VCaP (cell line): ENCODE data around the gene KIAA1671.

Source experiments
- H3K27ac ChIP-seq: fragments of 450-650 bp; 2 replicates; pipeline ENCODE4 v1.5.1; 2017
- TF ChIP-seq, protein P1 (sequence below): fragments of 450-650 bp; conservative IDR thresholded peaks from 2 replicates; pipeline ENCODE4 v1.5.1; 2017; ENCODE audit warnings: mild to moderate bottlenecking, moderate library complexity

The KIAA1671 gene

DNA sequence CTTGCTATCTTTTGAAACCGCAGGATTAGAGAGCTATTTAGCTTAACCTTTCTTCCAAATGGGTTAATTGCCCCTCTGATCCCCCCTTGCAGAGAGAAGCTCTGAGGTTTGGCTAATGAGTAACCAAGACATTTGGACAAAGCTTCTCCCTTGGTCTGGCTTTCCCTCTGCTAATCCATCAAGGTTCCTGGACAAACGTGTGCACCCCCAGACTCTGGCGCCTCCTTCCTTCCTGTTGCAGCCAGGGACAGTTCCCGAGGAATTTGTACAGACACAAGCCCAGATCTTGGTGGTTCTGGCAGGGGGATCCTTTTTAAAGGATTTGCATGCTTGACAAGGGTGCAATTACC is 1.6 kb downstream of the KIAA1671 start:
- TF ChIP-seq, protein P1, sequence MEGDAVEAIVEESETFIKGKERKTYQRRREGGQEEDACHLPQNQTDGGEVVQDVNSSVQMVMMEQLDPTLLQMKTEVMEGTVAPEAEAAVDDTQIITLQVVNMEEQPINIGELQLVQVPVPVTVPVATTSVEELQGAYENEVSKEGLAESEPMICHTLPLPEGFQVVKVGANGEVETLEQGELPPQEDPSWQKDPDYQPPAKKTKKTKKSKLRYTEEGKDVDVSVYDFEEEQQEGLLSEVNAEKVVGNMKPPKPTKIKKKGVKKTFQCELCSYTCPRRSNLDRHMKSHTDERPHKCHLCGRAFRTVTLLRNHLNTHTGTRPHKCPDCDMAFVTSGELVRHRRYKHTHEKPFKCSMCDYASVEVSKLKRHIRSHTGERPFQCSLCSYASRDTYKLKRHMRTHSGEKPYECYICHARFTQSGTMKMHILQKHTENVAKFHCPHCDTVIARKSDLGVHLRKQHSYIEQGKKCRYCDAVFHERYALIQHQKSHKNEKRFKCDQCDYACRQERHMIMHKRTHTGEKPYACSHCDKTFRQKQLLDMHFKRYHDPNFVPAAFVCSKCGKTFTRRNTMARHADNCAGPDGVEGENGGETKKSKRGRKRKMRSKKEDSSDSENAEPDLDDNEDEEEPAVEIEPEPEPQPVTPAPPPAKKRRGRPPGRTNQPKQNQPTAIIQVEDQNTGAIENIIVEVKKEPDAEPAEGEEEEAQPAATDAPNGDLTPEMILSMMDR, result no peak
- peak overlapping the region; percentile 93 for H3K27ac ChIP-seq

DNA sequence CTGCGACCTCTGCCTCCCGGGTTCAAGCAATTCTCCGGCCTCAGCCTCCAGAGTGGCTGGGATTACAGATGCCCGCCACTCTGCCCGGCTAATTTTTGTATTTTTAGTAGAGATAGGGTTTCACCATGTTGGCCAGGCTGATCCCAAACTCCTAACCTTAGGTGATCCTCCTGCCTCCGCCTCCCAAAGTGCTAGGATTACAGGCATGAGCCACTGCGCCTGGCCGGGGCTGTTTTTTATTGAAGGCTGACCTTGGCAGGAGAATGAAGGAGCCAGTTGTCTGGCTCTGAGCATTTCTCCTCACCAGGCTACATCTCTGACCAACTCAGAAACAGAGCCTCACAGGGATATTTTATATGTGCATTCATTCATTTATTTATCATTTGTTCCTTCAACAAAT is 2.3 kb downstream of the KIAA1671 start:
- peak overlapping the region; percentile 93 for H3K27ac ChIP-seq
- TF ChIP-seq, protein P1, result no peak

DNA sequence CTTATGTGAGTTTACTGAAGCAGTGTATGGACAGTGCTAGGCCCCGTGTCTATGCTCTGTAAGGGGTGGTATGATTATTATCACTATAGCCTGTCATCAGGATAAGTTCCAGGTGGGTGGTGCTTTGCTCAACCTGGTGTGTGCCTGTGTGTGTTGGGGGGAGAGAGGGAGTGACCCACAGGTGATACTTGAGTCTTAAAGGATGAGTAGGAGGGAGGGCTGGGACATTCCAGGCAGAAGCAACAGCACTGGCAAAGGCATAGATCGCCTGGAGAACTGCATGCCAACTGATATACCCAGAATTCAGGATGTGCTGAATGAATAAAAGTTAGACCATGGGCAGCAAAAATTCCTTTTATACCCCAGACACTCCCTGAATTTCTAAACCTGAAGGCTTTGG is 4.5 kb downstream of the KIAA1671 start:
- no peak overlapping the region for H3K27ac ChIP-seq
- TF ChIP-seq, protein P1, result no peak

DNA sequence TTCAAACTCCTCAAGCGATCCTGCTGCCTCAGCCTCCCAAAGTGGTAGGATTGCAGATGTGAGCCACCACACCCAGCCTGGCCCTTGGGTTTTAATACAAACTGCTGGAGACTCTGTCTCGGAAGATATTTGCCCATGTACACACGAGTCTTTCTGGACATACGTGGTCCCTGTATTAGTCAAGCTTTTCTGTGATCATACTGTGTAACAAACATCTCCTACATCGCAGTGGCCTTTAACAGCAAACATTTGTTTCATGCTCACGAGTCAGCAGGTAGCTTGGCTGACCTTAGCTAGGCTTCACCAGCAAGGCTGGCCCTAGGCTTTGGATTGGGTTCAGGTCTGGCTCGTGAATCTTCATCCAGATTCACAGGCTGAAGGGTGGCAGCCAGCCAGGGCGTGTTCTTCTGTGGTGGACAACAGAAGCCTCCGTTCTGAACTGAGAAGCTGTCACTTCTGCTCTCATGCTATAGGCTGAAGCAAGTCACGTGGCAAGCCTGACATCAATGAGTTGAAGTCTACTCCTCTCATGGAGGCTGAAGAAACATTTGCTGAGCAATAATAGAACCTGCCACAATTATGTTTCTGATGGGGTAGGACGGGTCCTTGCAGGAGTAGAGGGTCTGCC is 8.8 kb downstream of the KIAA1671 start:
- TF ChIP-seq, protein P1, result no peak
- H3K27ac ChIP-seq, result no peak overlapping the region

DNA sequence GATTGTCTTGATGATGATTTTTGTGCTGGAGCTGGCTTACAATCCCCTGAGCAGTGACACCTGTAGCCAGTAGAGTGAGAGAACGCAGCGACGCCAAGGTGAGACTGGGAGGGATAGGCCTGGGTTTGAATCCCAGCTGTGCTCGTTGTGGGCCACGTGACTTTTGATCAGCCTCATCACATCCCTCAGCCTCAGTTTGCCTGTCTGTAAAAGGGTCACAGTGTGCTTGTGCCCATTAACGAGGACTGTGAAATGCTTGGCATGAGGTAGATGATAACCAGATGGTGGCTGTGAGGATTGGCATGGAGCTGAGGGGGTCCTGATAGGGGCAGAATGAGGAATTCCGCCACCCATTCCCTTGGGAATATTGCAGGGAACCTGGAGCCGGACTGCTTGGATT is 9.6 kb downstream of the KIAA1671 start:
- TF ChIP-seq, protein P1, result no peak
- H3K27ac ChIP-seq, result no peak overlapping the region

DNA sequence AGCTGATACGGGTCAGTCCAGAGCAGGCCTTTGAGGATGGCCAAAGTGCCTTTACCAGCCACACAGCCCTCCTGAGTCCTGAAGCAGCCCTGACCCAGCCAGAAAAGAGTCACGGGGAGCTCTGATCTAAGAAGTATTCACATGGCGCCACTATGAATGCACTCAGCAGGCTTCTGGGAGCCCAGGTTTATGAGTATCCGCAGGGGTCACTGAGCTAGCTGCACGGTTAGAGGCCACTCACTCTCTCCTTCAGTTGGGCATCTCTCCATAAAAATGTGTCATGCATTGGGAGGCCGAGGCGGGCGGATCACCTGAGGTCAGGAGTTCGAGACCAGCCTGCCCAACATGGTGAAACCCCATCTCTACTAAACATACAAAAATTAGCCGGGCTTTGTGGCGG is 10.3 kb downstream of the KIAA1671 start:
- TF ChIP-seq, protein P1, result no peak
- no peak overlapping the region for H3K27ac ChIP-seq

DNA sequence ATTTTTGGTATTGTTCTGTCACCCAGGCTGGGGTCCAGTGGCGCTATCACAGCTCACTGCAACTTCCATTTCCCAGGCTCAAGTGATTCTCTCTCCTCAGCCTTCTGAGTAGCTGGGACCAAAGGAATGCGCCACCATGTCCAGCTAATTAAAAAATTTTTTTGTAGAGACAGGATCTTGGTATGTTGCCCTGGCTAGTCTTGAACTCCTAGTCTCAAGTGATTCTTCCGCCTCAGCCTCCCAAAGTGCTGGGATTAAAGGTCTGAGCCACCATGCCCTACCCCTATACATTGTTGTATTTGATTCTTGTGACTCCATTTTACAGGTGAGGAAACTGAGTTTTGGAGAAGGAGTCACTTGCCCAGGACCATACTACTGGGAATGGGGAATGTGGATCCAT is 11.9 kb downstream of the KIAA1671 start:
- H3K27ac ChIP-seq, result peak overlapping the region; percentile 97; the same call in 1 of the 2 replicates
- TF ChIP-seq, protein P1, result no peak
